ENCODE results near the gene RAPGEF3. TPM values are rescaled to one million over a fixed set of nuclear protein-coding genes. Genes with fewer than 3 reads are reported as not detected.

Gene RAPGEF3
- total and polyA plus RNA-seq, 9 of the 15 experiments (the other 6 are each of a cell fraction or from before 2014, with no cell fraction given), result 0.03 to 0.78 (median 0.37) TPM; not detected in 1

GRCh38 chr12:47775100-47775911 is 16.6 kb upstream of the RAPGEF3 start (continued):
- TF ChIP-seq ELF4 (CRISPR knock-in tag; IDR thresholded peaks at IDR 0.05) (no peak; the same call in 1 of the 2 replicates), MECOM (CRISPR knock-in tag; IDR thresholded peaks at IDR 0.05) (0 out of 2 replicates have a peak, but pooled peaks have one; percentile 41), KAT8 (IDR thresholded peaks at IDR 0.05; ENCODE audit: low read depth) (no peak), GATAD2A (IDR thresholded peaks at IDR 0.05) (peak; percentile 92), HNRNPK (IDR thresholded peaks at IDR 0.05; ENCODE audit: low read depth, low read length, poor library complexity, severe bottlenecking) (no peak), KLF6 (CRISPR knock-in tag; IDR thresholded peaks at IDR 0.05; ENCODE audit: borderline replicate concordance) (no peak; the same call in 1 of the 2 replicates), NCOA1 (IDR thresholded peaks at IDR 0.05; ENCODE audit: low read depth) (no peak; the same call in 1 of the 2 replicates), ZNF165 (CRISPR knock-in tag; IDR thresholded peaks at IDR 0.05; ENCODE audit: borderline replicate concordance) (no peak), ZNF175 (CRISPR knock-in tag; IDR thresholded peaks at IDR 0.05; ENCODE audit: low read depth) (0 out of 2 replicates have a peak, but pooled peaks have one; percentile 30), NR2C1 (IDR thresholded peaks at IDR 0.05) (no peak), NR2C1 (tag; IDR thresholded peaks at IDR 0.05) (peak; percentile 52; the same call in 1 of the 2 replicates), ZNF347 (CRISPR knock-in tag; IDR thresholded peaks at IDR 0.05; ENCODE audit: low read depth) (no peak), ILF3 (IDR thresholded peaks at IDR 0.05; ENCODE audit: borderline replicate concordance) (no peak)
- TF ChIP-seq, protein P1, sequence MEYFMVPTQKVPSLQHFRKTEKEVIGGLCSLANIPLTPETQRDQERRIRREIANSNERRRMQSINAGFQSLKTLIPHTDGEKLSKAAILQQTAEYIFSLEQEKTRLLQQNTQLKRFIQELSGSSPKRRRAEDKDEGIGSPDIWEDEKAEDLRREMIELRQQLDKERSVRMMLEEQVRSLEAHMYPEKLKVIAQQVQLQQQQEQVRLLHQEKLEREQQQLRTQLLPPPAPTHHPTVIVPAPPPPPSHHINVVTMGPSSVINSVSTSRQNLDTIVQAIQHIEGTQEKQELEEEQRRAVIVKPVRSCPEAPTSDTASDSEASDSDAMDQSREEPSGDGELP (CRISPR knock-in tag; IDR thresholded peaks at IDR 0.05; ENCODE audit: borderline replicate concordance), result peak; percentile 90
- TF ChIP-seq, protein P2, sequence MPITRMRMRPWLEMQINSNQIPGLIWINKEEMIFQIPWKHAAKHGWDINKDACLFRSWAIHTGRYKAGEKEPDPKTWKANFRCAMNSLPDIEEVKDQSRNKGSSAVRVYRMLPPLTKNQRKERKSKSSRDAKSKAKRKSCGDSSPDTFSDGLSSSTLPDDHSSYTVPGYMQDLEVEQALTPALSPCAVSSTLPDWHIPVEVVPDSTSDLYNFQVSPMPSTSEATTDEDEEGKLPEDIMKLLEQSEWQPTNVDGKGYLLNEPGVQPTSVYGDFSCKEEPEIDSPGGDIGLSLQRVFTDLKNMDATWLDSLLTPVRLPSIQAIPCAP (CRISPR knock-in tag; IDR thresholded peaks at IDR 0.05; ENCODE audit: borderline replicate concordance), result no peak
- TF ChIP-seq, protein P3, sequence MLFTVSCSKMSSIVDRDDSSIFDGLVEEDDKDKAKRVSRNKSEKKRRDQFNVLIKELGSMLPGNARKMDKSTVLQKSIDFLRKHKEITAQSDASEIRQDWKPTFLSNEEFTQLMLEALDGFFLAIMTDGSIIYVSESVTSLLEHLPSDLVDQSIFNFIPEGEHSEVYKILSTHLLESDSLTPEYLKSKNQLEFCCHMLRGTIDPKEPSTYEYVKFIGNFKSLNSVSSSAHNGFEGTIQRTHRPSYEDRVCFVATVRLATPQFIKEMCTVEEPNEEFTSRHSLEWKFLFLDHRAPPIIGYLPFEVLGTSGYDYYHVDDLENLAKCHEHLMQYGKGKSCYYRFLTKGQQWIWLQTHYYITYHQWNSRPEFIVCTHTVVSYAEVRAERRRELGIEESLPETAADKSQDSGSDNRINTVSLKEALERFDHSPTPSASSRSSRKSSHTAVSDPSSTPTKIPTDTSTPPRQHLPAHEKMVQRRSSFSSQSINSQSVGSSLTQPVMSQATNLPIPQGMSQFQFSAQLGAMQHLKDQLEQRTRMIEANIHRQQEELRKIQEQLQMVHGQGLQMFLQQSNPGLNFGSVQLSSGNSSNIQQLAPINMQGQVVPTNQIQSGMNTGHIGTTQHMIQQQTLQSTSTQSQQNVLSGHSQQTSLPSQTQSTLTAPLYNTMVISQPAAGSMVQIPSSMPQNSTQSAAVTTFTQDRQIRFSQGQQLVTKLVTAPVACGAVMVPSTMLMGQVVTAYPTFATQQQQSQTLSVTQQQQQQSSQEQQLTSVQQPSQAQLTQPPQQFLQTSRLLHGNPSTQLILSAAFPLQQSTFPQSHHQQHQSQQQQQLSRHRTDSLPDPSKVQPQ (CRISPR knock-in tag; IDR thresholded peaks at IDR 0.05; ENCODE audit: borderline replicate concordance), result no peak
